Measurements from ENCODE around the gene CYBRD1.

CYBRD1 gene

GRCh38 chr2:171557363-171557762 lies 35.1 kb downstream of the CYBRD1 start:
- DNase-seq: no peak

- no peak for DNase-seq
Measured at GRCh38 chr2:171563301-171563700, 41.0 kb downstream of the CYBRD1 start.

- no peak for DNase-seq
Measured at GRCh38 chr2:171564463-171564862, 42.2 kb downstream of the CYBRD1 start.

- no peak for DNase-seq
Measured at GRCh38 chr2:171566057-171566456, 43.8 kb downstream of the CYBRD1 start.

GRCh38 chr2:171566753-171567152 lies 44.5 kb downstream of the CYBRD1 start:
- no peak for DNase-seq

- no peak for DNase-seq
Measured at GRCh38 chr2:171568089-171568488, 45.8 kb downstream of the CYBRD1 start.

- no peak for DNase-seq
Measured at GRCh38 chr2:171571721-171572120, 49.4 kb downstream of the CYBRD1 start.

- peak; percentile 68 for DNase-seq
Measured at GRCh38 chr2:171574149-171574795, 52.0 kb downstream of the CYBRD1 start.

GRCh38 chr2:171575606-171576005 lies 53.3 kb downstream of the CYBRD1 start:
- no peak for DNase-seq

GRCh38 chr2:171578127-171578803 lies 56.0 kb downstream of the CYBRD1 start:
- DNase-seq: no peak

GRCh38 chr2:171579481-171579880 lies 57.2 kb downstream of the CYBRD1 start:
- no peak for DNase-seq

- DNase-seq: no peak
Measured at GRCh38 chr2:171583566-171583965, 61.3 kb downstream of the CYBRD1 start.

- DNase-seq: no peak
Measured at GRCh38 chr2:171584001-171584400, 61.7 kb downstream of the CYBRD1 start.

- DNase-seq: no peak
Measured at GRCh38 chr2:171587132-171587531, 64.9 kb downstream of the CYBRD1 start.

GRCh38 chr2:171587567-171587966 lies 65.3 kb downstream of the CYBRD1 start:
- DNase-seq: no peak

GRCh38 chr2:171590116-171590515 lies 67.8 kb downstream of the CYBRD1 start:
- DNase-seq: no peak

GRCh38 chr2:171592036-171592555 lies 69.8 kb downstream of the CYBRD1 start:
- DNase-seq: peak; percentile 37

GRCh38 chr2:171595456-171595855 lies 73.2 kb downstream of the CYBRD1 start:
- no peak for DNase-seq

- DNase-seq: no peak
Measured at GRCh38 chr2:171595896-171596295, 73.6 kb downstream of the CYBRD1 start.

- DNase-seq: peak; percentile 73
Measured at GRCh38 chr2:171598713-171599319, 76.5 kb downstream of the CYBRD1 start.

- no peak for DNase-seq
Measured at GRCh38 chr2:171600126-171600525, 77.9 kb downstream of the CYBRD1 start.

GRCh38 chr2:171602352-171602751 lies 80.1 kb downstream of the CYBRD1 start:
- no peak for DNase-seq

Measured in NCI-H345 (cell line).